ENCODE measurements around the gene AGR2. TPM values are rescaled to one million over a fixed set of nuclear protein-coding genes. Genes with fewer than 3 reads are reported as not detected.
A peak's percentile ranks its signal among the peaks of the same experiment; 100 is the strongest.
"Not testable (repeated sequence)": the region's sequence is repeated elsewhere in the genome, so short reads cannot be mapped to it uniquely, and the experiment has no call there.

Gene AGR2
- total and polyA plus RNA-seq, 2 donors (not counting 1 experiment from before 2014, with no cell fraction given): not detected

GRCh38 chr7:16773884-16774283 lies 30.9 kb downstream of the AGR2 start:
- no peak overlapping the region for H3K4me3 ChIP-seq (replicated peaks in 1 of 4; ENCODE audit: control extremely low read depth in 1 of 4, insufficient read depth in 1 of 4, low read depth in 3 of 4, low read length in 4 of 4)
- no peak overlapping the region for H3K4me2 ChIP-seq (ENCODE audit: extremely low read depth, insufficient read depth, low read length)
- H3K27me3 ChIP-seq (ENCODE audit: control insufficient read depth, insufficient read depth, low read length): no peaks in the 10 kb centered on the region
- TF ChIP-seq CTCF (conservative IDR thresholded peaks at IDR 0.05 in 1 of 2, IDR thresholded peaks at IDR 0.05 in 1 of 2; ENCODE audit: low read depth in 1 of 2, low read length in 2 of 2) (no peak), EZH2 (IDR thresholded peaks at IDR 0.05; ENCODE audit: low read length, missing control alignments) (no peak)
- no peaks in the 10 kb centered on the region for H3K4me1 ChIP-seq (ENCODE audit: control insufficient read depth, extremely low read depth, insufficient read depth, low read length)
- no peaks in the 10 kb centered on the region for H4K20me1 ChIP-seq (ENCODE audit: control insufficient read depth, extremely low read depth, insufficient read depth, low read length)
- H3K27ac ChIP-seq (ENCODE audit: insufficient read depth, low read length): no peak overlapping the region
- DNase-seq (ENCODE audit: low read depth in 2 of 2): peak in 1 of 2 donors; percentile 16
- H3K9ac ChIP-seq (ENCODE audit: insufficient read depth, low read length): no peak overlapping the region
- no peaks in the 10 kb centered on the region for H3K9me3 ChIP-seq (ENCODE audit: control insufficient read depth, insufficient read depth, low read depth, low read length)
- no peak overlapping the region for H2AFZ ChIP-seq (ENCODE audit: low read length)
- no peaks in the 10 kb centered on the region for H3K79me2 ChIP-seq (ENCODE audit: control insufficient read depth, insufficient read depth, low read length)
- no peaks in the 10 kb centered on the region for H3K36me3 ChIP-seq (ENCODE audit: control insufficient read depth, insufficient read depth, low read length)

- Histone ChIP-seq H3K4me1 (ENCODE audit: control insufficient read depth, extremely low read depth, insufficient read depth, low read length) (no peaks in the 10 kb centered on the region), H3K79me2 (ENCODE audit: control insufficient read depth, insufficient read depth, low read length) (no peaks in the 10 kb centered on the region), H3K4me3 (replicated peaks in 1 of 4; ENCODE audit: control extremely low read depth in 1 of 4, insufficient read depth in 1 of 4, low read depth in 3 of 4, low read length in 4 of 4) (no peak overlapping the region), H3K4me2 (ENCODE audit: extremely low read depth, insufficient read depth, low read length) (no peak overlapping the region), H4K20me1 (ENCODE audit: control insufficient read depth, extremely low read depth, insufficient read depth, low read length) (no peaks in the 10 kb centered on the region), H3K36me3 (ENCODE audit: control insufficient read depth, insufficient read depth, low read length) (no peaks in the 10 kb centered on the region), H3K9me3 (ENCODE audit: control insufficient read depth, insufficient read depth, low read depth, low read length) (no peaks in the 10 kb centered on the region), H3K27me3 (ENCODE audit: control insufficient read depth, insufficient read depth, low read length) (no peaks in the 10 kb centered on the region), H3K27ac (ENCODE audit: insufficient read depth, low read length) (no peak overlapping the region), H3K9ac (ENCODE audit: insufficient read depth, low read length) (no peak overlapping the region), H2AFZ (ENCODE audit: low read length) (no peak overlapping the region)
- TF ChIP-seq EZH2 (IDR thresholded peaks at IDR 0.05; ENCODE audit: low read length, missing control alignments) (no peak), CTCF (conservative IDR thresholded peaks at IDR 0.05 in 1 of 2, IDR thresholded peaks at IDR 0.05 in 1 of 2; ENCODE audit: low read depth in 1 of 2, low read length in 2 of 2) (no peak)
- DNase-seq (ENCODE audit: low read depth in 2 of 2): no peak
These were observed 31.5 kb downstream of the AGR2 start for GRCh38 chr7:16773326-16773725.

GRCh38 chr7:16770657-16771329 lies 34.0 kb downstream of the AGR2 start:
- DNase-seq (ENCODE audit: low read depth in 2 of 2): no peak
- Histone ChIP-seq H3K4me3 (replicated peaks in 1 of 4; ENCODE audit: control extremely low read depth in 1 of 4, insufficient read depth in 1 of 4, low read depth in 3 of 4, low read length in 4 of 4) (no peak overlapping the region), H3K79me2 (ENCODE audit: control insufficient read depth, insufficient read depth, low read length) (no peaks in the 10 kb centered on the region), H3K4me2 (ENCODE audit: extremely low read depth, insufficient read depth, low read length) (no peak overlapping the region), H3K27ac (ENCODE audit: insufficient read depth, low read length) (no peak overlapping the region), H4K20me1 (ENCODE audit: control insufficient read depth, extremely low read depth, insufficient read depth, low read length) (no peaks in the 10 kb centered on the region), H2AFZ (ENCODE audit: low read length) (no peak overlapping the region), H3K27me3 (ENCODE audit: control insufficient read depth, insufficient read depth, low read length) (no peaks in the 10 kb centered on the region), H3K36me3 (ENCODE audit: control insufficient read depth, insufficient read depth, low read length) (no peaks in the 10 kb centered on the region), H3K4me1 (ENCODE audit: control insufficient read depth, extremely low read depth, insufficient read depth, low read length) (no peaks in the 10 kb centered on the region), H3K9ac (ENCODE audit: insufficient read depth, low read length) (no peak overlapping the region), H3K9me3 (ENCODE audit: control insufficient read depth, insufficient read depth, low read depth, low read length) (no peaks in the 10 kb centered on the region)
- no peak for TF ChIP-seq CTCF (conservative IDR thresholded peaks at IDR 0.05 in 1 of 2, IDR thresholded peaks at IDR 0.05 in 1 of 2; ENCODE audit: low read depth in 1 of 2, low read length in 2 of 2)
- no peak for TF ChIP-seq EZH2 (IDR thresholded peaks at IDR 0.05; ENCODE audit: low read length, missing control alignments)

- H3K27me3 ChIP-seq (ENCODE audit: control insufficient read depth, insufficient read depth, low read length); DNase-seq (ENCODE audit: low read depth in 2 of 2); H3K9ac ChIP-seq (ENCODE audit: insufficient read depth, low read length); H3K79me2 ChIP-seq (ENCODE audit: control insufficient read depth, insufficient read depth, low read length); H3K4me2 ChIP-seq (ENCODE audit: extremely low read depth, insufficient read depth, low read length); H3K36me3 ChIP-seq (ENCODE audit: control insufficient read depth, insufficient read depth, low read length); H3K27ac ChIP-seq (ENCODE audit: insufficient read depth, low read length); H4K20me1 ChIP-seq (ENCODE audit: control insufficient read depth, extremely low read depth, insufficient read depth, low read length); H3K4me3 ChIP-seq (replicated peaks in 1 of 4; ENCODE audit: control extremely low read depth in 1 of 4, insufficient read depth in 1 of 4, low read depth in 3 of 4, low read length in 4 of 4); H3K4me1 ChIP-seq (ENCODE audit: control insufficient read depth, extremely low read depth, insufficient read depth, low read length); H2AFZ ChIP-seq (ENCODE audit: low read length); H3K9me3 ChIP-seq (ENCODE audit: control insufficient read depth, insufficient read depth, low read depth, low read length): not testable (repeated sequence)
These were observed 34.8 kb downstream of the AGR2 start for GRCh38 chr7:16769994-16770393.
